GM19193 (cell line): ENCODE results near the gene NGDN.

Experiments
- POLR2A ChIP-seq: IDR thresholded peaks from 4 replicates; pipeline ENCODE4 v1.6.1; 2011; ENCODE audit not compliant: insufficient read depth, insufficient read length; ENCODE audit errors: extremely low read depth

Gene NGDN

DNA sequence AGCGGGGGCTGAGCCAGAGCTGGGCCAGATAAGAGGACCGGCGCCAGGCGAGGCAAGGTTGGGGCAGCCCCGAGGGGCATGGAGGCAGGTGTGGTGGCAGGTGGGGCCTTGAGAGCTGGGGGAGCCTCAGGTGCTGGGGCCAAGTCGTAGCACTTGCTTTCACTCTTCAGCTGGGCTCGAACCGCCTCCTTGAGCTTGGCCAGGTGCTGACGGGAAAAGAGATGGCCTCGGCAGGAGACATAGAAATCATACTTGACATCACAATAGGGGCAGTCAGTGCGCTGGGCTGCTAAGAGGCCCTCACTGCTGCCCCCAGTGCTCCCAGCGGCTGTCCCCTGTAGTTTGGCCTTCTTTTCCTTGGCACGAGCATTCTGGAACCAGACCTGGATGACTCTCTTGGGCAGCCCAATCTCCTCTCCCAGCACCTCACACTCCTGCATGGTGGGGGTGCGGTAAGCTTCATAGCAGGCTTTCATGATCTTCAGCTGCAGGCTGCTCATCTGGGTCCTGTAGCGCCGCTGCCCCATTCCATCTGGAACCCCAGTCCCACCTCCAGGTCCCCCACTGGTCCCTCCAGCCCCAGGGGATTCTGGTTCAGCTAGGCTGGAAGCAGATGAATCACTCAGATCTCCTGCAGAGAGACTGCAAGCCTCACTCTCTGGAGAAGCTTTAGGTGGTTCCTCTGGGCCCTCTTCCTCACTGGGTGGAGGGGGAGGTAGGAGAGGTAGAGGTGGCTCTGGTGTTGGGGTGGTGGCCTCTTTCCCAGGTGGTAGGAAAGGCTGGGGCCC is 53.9 kb downstream of the NGDN start:
- TF ChIP-seq POLR2A: no peak

DNA sequence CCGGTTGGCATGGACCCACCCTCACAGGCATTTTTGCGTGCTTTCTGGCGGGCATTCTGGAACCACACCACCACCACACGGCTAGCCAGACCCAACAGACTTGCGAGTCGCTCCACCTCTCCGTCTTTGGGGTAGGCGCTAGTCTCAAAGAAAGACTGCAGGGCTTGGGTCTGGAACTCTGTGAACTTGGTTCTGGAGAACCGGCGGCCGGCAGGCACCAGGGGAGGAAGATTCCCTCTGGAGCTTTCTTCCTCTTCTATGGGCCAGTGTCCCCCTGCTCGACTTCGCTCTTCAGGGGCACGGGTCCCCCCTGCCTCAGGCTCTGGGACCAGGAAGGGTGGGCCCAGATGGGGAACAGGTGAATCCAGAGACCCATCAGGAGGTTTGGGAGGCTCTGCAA is 55.5 kb downstream of the NGDN start:
- TF ChIP-seq POLR2A: no peak

DNA sequence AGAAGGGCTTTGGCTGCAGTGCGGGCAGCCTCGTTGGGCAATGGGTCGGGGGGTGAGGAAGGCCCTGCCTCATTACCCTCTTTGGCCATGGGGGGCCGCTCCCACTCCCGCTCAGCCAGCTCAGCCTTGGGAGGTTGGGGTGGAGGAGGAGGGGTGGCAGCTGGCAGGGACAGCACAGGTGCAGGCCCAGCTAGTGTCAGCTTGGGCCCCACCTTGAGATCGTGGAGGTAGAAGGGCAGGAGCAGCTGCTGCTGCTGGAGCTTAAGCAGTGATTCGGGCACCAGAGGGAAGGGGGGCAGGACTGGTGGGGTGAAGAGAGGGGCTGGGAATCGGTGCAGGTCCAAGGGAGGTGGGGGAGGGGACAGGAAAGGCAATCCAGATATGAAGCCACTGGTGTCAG is 56.1 kb downstream of the NGDN start:
- TF ChIP-seq POLR2A: no peak
